ENCODE data around the gene TARS2.

The TARS2 gene

GRCh38 chr1:150479927-150480352, 7.3 kb upstream of the TARS2 start:
- no peaks in the 10 kb centered on the region for H3K27me3 ChIP-seq (ENCODE audit: insufficient read depth, poor library complexity, severe bottlenecking)
- DNase-seq (ENCODE audit: low spot score) (no peak), ATAC-seq (ENCODE audit: low read depth) (no peak)
- TF ChIP-seq CTCF (IDR thresholded peaks at IDR 0.05; ENCODE audit: poor library complexity, severe bottlenecking) = no peak
- peaks cover 32% of the 10 kb centered on the region for H3K4me1 ChIP-seq (ENCODE audit: insufficient read depth, poor library complexity, severe bottlenecking)
- H3K27ac ChIP-seq (ENCODE audit: poor library complexity, severe bottlenecking) = peak overlapping the region; percentile 83
- H3K9me3 ChIP-seq (ENCODE audit: severe bottlenecking) = no peaks in the 10 kb centered on the region
- H3K4me3 ChIP-seq (ENCODE audit: severe bottlenecking) = no peak overlapping the region
- H3K36me3 ChIP-seq (ENCODE audit: low read depth) = no peaks in the 10 kb centered on the region

- Histone ChIP-seq H3K27me3 (ENCODE audit: insufficient read depth, poor library complexity, severe bottlenecking) (no peaks in the 10 kb centered on the region), H3K4me3 (ENCODE audit: severe bottlenecking) (no peak overlapping the region), H3K36me3 (ENCODE audit: low read depth) (peaks cover 11% of the 10 kb centered on the region), H3K27ac (ENCODE audit: poor library complexity, severe bottlenecking) (peak overlapping the region; percentile 53), H3K4me1 (ENCODE audit: insufficient read depth, poor library complexity, severe bottlenecking) (peaks cover 14% of the 10 kb centered on the region), H3K9me3 (ENCODE audit: severe bottlenecking) (no peaks in the 10 kb centered on the region)
- ATAC-seq (ENCODE audit: low read depth) (peak; percentile 48), DNase-seq (ENCODE audit: low spot score) (no peak)
- no peak for TF ChIP-seq CTCF (IDR thresholded peaks at IDR 0.05; ENCODE audit: poor library complexity, severe bottlenecking)
These were observed 2.8 kb upstream of the TARS2 start for GRCh38 chr1:150484431-150484830.

- Histone ChIP-seq H3K4me3 (ENCODE audit: severe bottlenecking) (no peak overlapping the region), H3K9me3 (ENCODE audit: severe bottlenecking) (no peaks in the 10 kb centered on the region), H3K27me3 (ENCODE audit: insufficient read depth, poor library complexity, severe bottlenecking) (no peaks in the 10 kb centered on the region), H3K36me3 (ENCODE audit: low read depth) (peaks cover 15% of the 10 kb centered on the region), H3K4me1 (ENCODE audit: insufficient read depth, poor library complexity, severe bottlenecking) (peaks cover 11% of the 10 kb centered on the region), H3K27ac (ENCODE audit: poor library complexity, severe bottlenecking) (peak overlapping the region; percentile 53)
- DNase-seq (ENCODE audit: low spot score) (no peak), ATAC-seq (ENCODE audit: low read depth) (no peak)
- TF ChIP-seq CTCF (IDR thresholded peaks at IDR 0.05; ENCODE audit: poor library complexity, severe bottlenecking) = peak; percentile 26
These were observed 2.4 kb upstream of the TARS2 start for GRCh38 chr1:150484861-150485260.

GRCh38 chr1:150487763-150488115, 520 bp downstream of the TARS2 start:
- ATAC-seq (ENCODE audit: low read depth) = no peak
- no peak for TF ChIP-seq CTCF (IDR thresholded peaks at IDR 0.05; ENCODE audit: poor library complexity, severe bottlenecking)
- Histone ChIP-seq H3K4me1 (ENCODE audit: insufficient read depth, poor library complexity, severe bottlenecking) (peaks cover 11% of the 10 kb centered on the region), H3K27me3 (ENCODE audit: insufficient read depth, poor library complexity, severe bottlenecking) (no peaks in the 10 kb centered on the region), H3K27ac (ENCODE audit: poor library complexity, severe bottlenecking) (peak overlapping the region; percentile 37), H3K9me3 (ENCODE audit: severe bottlenecking) (no peaks in the 10 kb centered on the region), H3K36me3 (ENCODE audit: low read depth) (peaks cover 39% of the 10 kb centered on the region), H3K4me3 (ENCODE audit: severe bottlenecking) (peak overlapping the region; percentile 53)
- no peak for DNase-seq (ENCODE audit: low spot score)

GRCh38 chr1:150493175-150493574, 6.0 kb downstream of the TARS2 start:
- Histone ChIP-seq H3K4me1 (ENCODE audit: insufficient read depth, poor library complexity, severe bottlenecking) (peaks cover 2% of the 10 kb centered on the region), H3K36me3 (ENCODE audit: low read depth) (peaks cover 70% of the 10 kb centered on the region), H3K4me3 (ENCODE audit: severe bottlenecking) (no peak overlapping the region), H3K9me3 (ENCODE audit: severe bottlenecking) (no peaks in the 10 kb centered on the region), H3K27ac (ENCODE audit: poor library complexity, severe bottlenecking) (no peak overlapping the region), H3K27me3 (ENCODE audit: insufficient read depth, poor library complexity, severe bottlenecking) (no peaks in the 10 kb centered on the region)
- no peak for TF ChIP-seq CTCF (IDR thresholded peaks at IDR 0.05; ENCODE audit: poor library complexity, severe bottlenecking)
- DNase-seq (ENCODE audit: low spot score) (no peak), ATAC-seq (ENCODE audit: low read depth) (no peak)

Measured in RWPE2 (cell line).